ENCODE data around the gene PRKCZ. TPM values are rescaled to one million over a fixed set of nuclear protein-coding genes. Genes with fewer than 3 reads are reported as not detected.

The PRKCZ gene
- total and polyA plus RNA-seq, 2 of the 4 experiments (the other 2 are of a cell fraction), result 2.0 to 3.5 TPM

- no peak for TF ChIP-seq SMC3 (IDR thresholded peaks at IDR 0.05; ENCODE audit: low read depth, low read length)
- no peak for TF ChIP-seq NFE2L2 (IDR thresholded peaks at IDR 0.05; ENCODE audit: low read depth, low read length)
Measured at GRCh38 chr1:2042830-2043773, 7.1 kb upstream of the PRKCZ start (continued).

DNA sequence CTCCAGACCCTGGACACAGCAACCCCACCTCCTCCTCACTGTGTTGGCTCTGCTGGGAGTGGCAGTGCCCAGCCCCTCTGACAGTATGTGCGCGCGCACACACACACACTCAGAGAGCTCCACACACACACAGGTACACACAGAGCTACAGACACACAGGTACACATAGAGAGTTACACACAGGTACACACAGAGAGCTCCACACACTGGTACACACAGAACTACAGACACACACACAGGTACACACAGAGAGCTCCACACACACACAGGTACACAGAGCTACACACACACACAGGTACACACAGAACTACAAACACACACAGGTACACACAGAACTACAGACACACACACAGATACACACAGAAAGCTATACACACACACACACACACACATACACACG, 6.3 kb upstream of the PRKCZ start:
- in situ Hi-C loops (cut with MboI; ENCODE audit: low sequenced_read_pairs) (loop anchor here (10.0 kb wide), 1 partner anchor 89 kb away; no protein-coding TSS in a partner anchor), dilution Hi-C loops (cut with HindIII; ENCODE audit: low sequenced_read_pairs, unreplicated experiment) (no loop called here), intact Hi-C loops (cut with micrococcal nuclease) (no loop called here)
- Histone ChIP-seq H2BK120ac (ENCODE audit: low read depth, low read length) (no peak overlapping the region), H3K4me2 (ENCODE audit: low read depth, low read length) (no peak overlapping the region), H3K79me1 (ENCODE audit: low read depth in 1 of 2, low read length in 2 of 2) (no peaks in the 10 kb centered on the region), H4K20me1 (ENCODE audit: insufficient read depth, low read length) (no peaks in the 10 kb centered on the region; the same call in 1 of the 2 replicates), H3K23ac (ENCODE audit: low read depth, low read length) (no peak overlapping the region), H3K18ac (ENCODE audit: low read depth, low read length) (no peak overlapping the region), H2BK15ac (ENCODE audit: low read depth, low read length) (no peak overlapping the region), H3K56ac (ENCODE audit: extremely low read depth, insufficient read depth, low read length) (no peak overlapping the region), H3K9me1 (ENCODE audit: insufficient read depth, low read length) (no peaks in the 10 kb centered on the region), H3K4ac (ENCODE audit: low read depth, low read length) (no peak overlapping the region), H3K9ac (ENCODE audit: low read depth, low read length) (no peak overlapping the region), H3K36me3 (ENCODE audit: control insufficient read depth, insufficient read depth, low read length) (no peaks in the 10 kb centered on the region), H4K5ac (ENCODE audit: low read depth, low read length) (no peak overlapping the region), H3K27ac (ENCODE audit: insufficient read depth, low read length) (no peak overlapping the region), H2BK20ac (ENCODE audit: low read depth, low read length) (no peak overlapping the region), H4K91ac (ENCODE audit: insufficient read depth, low read depth, low read length) (no peak overlapping the region), H3K27me3 (ENCODE audit: control insufficient read depth, insufficient read depth, low read length) (peaks cover 43% of the 10 kb centered on the region), H3K4me1 (ENCODE audit: control insufficient read depth, insufficient read depth, low read length) (peaks cover 2% of the 10 kb centered on the region; the same call in 1 of the 2 replicates), H4K8ac (ENCODE audit: low read depth in 2 of 2, low read length in 2 of 2) (no peak overlapping the region), H2AK5ac (ENCODE audit: low read depth, low read length) (no peak overlapping the region), H3K4me3 (ENCODE audit: insufficient read depth, low read depth, low read length) (no peak overlapping the region), H3K9me3 (ENCODE audit: control insufficient read depth, insufficient read depth, low read length) (no peaks in the 10 kb centered on the region), H2AFZ (replicated peaks; ENCODE audit: low read length, poor library complexity) (peak overlapping the region; percentile 32), H2AK9ac (replicated peaks; ENCODE audit: low read depth, low read length, poor library complexity) (no peak overlapping the region), H3K14ac (replicated peaks; ENCODE audit: low read depth, low read length) (no peak overlapping the region), H2BK5ac (ENCODE audit: low read depth, low read length, poor library complexity, severe bottlenecking) (no peak overlapping the region)
- DNase-seq, result no peak
- CTCF ChIA-PET, result interaction anchor here (0.6 to 2.4 kb wide), 7 partner anchors 18 to 190 kb away, joined by 3 to 10 read pairs (median 5); partner anchors contain the start of gene CFAP74
- TF ChIP-seq RFX5 (IDR thresholded peaks at IDR 0.05; ENCODE audit: low read depth, low read length) (no peak), MXI1 (IDR thresholded peaks at IDR 0.05; ENCODE audit: borderline replicate concordance, low read depth, low read length) (no peak), NFE2L2 (IDR thresholded peaks at IDR 0.05; ENCODE audit: low read depth, low read length) (no peak), MAFK (IDR thresholded peaks at IDR 0.05; ENCODE audit: low read depth, low read length) (no peak), CHD1 (IDR thresholded peaks at IDR 0.05; ENCODE audit: low read depth, low read length) (no peak), SMC3 (IDR thresholded peaks at IDR 0.05; ENCODE audit: low read depth, low read length) (no peak), RAD21 (IDR thresholded peaks at IDR 0.05; ENCODE audit: low read length) (no peak), POLR2A (IDR thresholded peaks at IDR 0.05; ENCODE audit: low read depth, low read length) (no peak), CEBPB (IDR thresholded peaks at IDR 0.05; ENCODE audit: low read depth, low read length) (no peak), CTCF (conservative IDR thresholded peaks at IDR 0.05; ENCODE audit: low read depth, low read length) (no peak), USF2 (IDR thresholded peaks at IDR 0.05; ENCODE audit: low read depth, low read length) (no peak)
- TF ChIP-seq, protein P1, sequence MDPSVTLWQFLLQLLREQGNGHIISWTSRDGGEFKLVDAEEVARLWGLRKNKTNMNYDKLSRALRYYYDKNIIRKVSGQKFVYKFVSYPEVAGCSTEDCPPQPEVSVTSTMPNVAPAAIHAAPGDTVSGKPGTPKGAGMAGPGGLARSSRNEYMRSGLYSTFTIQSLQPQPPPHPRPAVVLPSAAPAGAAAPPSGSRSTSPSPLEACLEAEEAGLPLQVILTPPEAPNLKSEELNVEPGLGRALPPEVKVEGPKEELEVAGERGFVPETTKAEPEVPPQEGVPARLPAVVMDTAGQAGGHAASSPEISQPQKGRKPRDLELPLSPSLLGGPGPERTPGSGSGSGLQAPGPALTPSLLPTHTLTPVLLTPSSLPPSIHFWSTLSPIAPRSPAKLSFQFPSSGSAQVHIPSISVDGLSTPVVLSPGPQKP (IDR thresholded peaks at IDR 0.05; ENCODE audit: borderline replicate concordance, low read depth, low read length), result no peak
- WGBS, 2 experiments (ENCODE audit: extremely low coverage in 2 of 2, insufficient read length in 1 of 2), result 100% methylated on average over 3 of the region's 4 CpGs; no CpG with 5 or more reads in 1 of the 2 experiments
- POLR2A ChIA-PET (ENCODE audit: unreplicated experiment), result no interaction called here
- no TSS peak for BruUV-seq (replicated peaks)
- no peak for ATAC-seq (ENCODE audit: low read depth)
